GM10847 (cell line): ENCODE data around the gene DCAF7.

ENCODE experiments used
- POLR2A ChIP-seq: IDR thresholded peaks from 2 replicates; pipeline ENCODE4 v1.6.1; 2011; ENCODE audit not compliant: insufficient read length; ENCODE audit errors: extremely low read depth

The DCAF7 gene

DNA sequence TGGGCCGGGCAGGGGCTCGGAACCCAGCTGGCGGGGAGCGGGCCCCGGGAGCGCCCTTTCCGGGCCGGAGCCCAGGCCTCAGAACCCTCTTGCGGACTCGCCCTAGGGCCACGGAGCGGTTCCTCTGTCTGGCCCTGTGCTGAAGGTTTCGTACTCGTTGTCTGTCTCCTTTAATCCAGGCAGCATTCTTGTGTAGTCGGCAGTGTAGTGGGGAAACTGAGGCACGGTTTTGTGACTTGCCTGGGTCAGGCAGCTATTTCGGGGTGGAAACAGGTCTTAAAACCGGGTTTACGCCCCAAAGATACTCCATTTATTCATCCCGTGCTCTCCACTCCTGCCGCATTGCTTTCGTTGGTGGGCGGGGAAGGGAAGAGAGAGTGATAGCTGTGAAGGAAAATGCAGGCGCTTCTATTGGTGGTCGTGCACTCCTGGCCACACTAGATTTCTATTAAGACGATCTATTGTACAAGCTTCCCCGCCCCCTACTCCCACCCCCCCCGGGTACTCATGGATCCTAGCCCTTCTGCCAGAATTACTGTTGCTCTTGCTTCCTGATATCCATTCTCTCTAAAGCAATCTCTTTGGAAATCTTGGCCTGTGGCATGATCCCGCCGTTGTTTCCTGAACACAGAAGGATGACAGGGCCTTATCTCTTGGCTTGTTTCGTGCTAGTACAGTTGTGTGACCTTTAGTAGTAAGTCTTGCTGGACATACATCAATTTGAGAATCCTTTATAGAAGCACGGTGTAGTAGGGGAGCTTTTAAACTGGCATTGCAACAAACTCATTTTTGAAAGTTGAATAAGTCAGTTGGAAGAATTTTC, 751 bp downstream of the DCAF7 start:
- TF ChIP-seq POLR2A: no peak

DNA sequence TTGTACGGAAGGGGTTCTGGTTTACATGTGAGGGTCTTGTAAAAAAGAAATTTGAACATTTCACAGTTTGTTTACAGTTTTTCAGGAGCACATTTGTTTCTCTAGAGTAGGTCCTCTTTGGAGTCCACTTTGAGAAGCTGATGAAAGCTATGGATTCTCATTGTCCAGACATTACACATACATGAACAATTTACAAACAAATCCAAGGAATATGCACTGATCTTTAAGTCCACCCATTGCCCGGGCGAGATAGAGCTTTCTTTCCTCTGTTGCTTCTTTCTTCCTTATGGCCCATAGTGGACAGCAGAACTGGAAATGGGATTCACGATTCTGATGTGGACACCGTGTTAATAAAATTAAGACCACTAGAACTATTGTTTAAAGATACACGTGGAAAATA, 1.9 kb downstream of the DCAF7 start:
- TF ChIP-seq POLR2A: no peak

DNA sequence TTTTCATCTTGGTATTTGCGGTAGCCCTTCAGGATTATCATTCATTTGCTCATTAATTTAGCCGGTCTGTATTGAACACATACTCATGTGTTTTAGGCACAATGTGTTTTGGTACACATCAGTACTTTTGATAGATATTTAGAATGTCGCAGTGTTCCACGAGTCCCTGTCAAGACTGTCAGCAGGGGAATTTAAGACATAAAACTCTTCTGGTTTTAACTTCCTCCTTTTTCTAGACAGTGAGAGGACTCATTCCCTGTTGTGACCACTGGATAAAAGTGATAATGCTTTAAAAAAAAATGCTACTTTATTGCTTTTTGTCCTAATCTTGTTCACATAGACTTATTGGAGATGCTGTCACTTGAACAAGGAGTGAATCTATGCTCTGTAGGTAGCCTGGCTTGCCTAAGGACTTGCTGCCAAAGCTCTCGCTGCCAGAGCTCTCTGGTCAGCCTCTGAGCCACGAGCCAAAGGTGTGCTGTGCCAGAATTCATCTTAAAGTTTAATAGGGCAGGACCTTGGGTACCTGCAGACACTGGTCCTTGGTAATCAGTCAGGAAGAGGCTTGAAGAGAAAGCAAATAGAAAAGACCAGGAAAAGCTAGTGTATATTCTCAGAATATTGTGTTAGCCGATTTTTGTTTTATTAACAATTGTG, 5.4 kb downstream of the DCAF7 start:
- no peak for TF ChIP-seq POLR2A

DNA sequence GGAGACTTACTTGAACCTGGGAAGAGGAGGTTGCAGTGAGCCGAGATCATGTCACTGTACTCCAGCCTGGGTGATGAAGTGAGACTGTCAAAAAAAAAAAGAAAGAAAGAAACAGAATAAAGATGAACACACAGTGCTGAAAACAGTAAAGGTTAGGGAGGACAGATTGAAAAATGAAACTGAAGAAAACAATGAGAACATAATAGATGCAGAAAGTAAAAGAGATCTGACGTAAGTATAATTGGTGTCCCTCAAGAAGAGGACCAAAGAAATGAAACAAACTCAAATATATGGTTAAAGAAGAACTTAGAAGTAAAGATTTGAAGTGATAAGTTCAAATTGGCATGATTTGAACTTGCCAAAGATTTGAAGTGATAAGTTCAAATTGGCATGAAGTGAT, 7.1 kb downstream of the DCAF7 start:
- TF ChIP-seq POLR2A: no peak

DNA sequence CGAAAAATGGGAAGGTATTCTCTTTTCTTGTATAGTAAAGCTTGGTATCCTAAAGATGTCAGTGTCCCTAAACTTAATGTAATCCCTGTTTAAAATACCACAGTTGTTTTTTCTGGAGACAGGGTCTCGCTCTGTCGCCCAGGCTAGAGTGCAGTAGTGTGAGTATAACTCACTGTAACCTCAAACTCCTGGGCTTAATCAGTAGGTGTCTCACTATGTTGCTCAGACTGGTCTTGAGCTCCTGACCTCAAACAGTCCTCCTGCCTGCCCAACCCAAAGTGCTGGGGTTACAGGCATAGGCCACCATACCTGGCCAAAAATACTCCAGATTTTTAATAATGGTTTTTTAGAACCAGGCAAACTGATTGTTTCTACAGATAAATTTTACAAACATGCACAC, 8.2 kb downstream of the DCAF7 start:
- no peak for TF ChIP-seq POLR2A

DNA sequence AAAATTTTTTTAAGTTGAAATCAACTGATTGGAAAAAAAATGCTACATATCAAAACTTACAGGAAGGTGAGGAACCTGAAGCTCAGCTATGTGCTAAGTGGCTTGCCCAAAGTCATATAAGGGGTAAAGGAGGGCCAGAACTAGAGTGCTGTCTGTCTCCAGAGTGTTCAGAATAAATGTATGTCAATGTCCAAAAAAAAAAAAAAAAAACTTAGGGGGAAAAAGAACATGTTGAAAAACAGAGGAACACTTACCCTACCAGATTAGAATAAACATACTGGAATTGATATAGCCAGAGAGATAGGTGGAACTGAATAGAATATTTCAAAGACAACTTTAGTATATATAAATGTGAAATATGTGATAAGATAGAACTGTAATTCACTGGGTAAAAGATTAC, 11.5 kb downstream of the DCAF7 start:
- no peak for TF ChIP-seq POLR2A

DNA sequence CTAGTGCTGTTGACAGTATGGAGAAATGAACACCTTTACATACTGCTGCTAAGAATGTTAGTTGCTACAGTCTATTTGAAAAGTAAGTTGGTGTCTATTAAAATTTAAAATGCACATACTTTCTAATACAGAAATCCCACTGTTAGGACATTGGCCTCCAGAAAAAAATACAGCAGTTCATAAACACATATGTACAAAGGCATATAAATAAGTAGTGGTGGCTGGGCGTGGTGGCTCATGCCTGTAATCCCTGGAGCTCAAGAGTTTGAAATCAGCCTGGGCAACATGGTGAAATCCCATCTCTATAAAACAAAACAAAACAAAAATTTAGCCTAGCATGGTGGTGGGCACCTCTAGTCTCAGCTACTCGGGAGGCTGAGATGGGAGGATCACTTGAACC, 13.1 kb downstream of the DCAF7 start:
- TF ChIP-seq POLR2A: no peak

DNA sequence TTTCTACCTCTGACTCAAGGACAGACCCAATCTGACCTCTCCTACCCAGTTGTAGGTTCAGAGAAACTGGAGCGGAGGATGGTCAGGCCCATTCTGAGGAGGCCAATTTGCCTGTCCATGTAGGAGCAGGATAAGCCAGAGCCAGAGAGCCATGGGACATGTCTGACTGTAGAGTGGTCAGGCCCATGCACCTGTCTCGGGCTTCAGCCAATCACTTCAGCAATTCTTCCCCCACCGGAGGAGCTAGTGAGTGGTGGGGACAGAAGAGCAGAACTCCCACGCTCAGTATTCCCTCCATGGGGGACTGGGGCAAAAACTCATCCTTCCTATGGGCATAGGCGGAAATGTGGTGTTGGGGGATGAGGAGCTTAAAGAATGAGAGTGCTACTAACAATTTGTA, 14.3 kb downstream of the DCAF7 start:
- TF ChIP-seq POLR2A: no peak

DNA sequence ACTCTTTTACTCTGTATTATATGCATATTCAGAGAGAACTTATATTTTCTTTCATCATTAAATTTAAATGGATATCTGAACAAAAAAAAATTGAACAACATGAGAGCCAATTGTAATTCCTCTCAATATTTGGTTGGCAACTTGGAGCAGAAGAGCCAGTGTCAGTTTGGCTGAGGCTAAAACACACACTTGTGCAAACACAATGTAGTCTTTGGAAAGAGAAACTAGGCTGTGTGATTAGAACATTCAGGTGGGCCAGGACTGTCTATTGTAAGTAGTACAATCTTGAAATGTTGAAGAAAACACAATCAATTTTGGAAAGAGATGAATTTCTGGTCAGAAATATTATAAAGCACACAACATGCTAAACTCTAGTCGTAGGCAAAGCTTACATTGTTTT, 17.0 kb downstream of the DCAF7 start:
- no peak for TF ChIP-seq POLR2A

DNA sequence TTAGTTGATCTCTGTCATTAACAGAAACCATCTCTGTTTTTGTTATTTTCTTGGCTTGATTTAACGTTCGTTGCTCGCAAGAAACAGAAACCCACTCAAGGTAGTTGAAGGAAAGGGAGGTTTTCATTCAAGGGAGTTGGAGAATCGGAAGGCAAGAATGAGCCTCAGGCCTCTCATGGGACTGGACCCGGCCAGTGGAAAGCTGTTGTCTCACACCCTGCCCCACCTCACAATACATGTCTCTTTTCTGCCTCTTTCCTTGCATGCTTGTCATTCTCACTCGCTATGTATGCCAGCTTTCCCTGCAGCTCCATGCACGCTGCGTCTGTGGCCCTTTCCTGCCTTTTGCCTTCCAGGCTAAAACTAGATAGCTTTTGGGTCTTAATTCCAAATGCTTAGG, 18.3 kb downstream of the DCAF7 start:
- TF ChIP-seq POLR2A: no peak

DNA sequence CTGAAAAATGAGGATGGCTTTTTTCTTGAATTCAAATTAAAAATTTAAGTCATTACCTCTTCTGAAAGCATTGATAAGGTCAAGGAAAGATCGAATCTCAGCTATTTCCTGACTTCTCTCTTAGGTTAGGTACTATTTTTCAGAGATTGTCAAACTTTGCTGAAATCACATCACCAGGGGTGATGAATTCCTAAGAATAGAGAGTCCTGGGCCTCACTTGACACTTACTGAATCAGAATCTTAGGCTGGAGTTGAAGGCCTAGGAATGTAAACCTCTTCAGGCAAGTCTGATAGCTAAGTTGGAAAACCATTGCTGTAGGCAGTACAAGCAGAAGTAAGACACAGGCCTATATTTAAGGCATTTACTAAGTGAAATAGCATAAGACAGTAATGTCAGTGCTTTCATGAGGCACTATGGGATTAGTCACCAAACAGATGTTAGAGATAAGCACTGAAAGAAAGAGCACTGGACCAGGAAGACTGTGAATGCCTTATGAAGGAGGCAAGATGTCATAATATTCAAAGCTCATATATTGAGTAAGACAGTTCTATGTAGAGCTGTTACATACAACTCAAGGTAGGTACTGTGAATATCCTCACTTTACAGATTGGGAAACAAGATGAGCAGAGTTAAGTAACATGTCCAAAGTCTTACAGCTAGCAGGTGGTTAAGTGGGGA, 21.5 kb downstream of the DCAF7 start:
- TF ChIP-seq POLR2A: no peak

DNA sequence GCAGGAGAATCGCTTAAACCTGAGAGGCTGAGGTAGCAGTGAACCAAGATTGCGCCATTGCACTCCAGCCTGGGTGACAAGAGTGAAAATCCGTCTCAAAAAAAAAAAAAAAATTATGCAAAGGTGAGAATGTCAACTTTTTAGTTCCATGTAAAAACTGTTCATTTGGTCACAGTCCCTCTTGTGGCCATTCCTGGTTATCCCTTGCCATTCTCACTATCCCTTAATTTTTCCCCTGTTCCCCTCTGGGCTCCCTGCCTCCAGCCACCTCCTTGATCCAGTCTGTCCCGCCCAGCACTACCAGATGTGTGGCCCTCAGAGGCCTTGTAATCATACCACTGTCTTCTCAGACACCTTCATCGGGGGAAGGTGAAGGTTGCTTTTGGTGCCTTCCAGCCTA, 23.4 kb downstream of the DCAF7 start:
- no peak for TF ChIP-seq POLR2A

DNA sequence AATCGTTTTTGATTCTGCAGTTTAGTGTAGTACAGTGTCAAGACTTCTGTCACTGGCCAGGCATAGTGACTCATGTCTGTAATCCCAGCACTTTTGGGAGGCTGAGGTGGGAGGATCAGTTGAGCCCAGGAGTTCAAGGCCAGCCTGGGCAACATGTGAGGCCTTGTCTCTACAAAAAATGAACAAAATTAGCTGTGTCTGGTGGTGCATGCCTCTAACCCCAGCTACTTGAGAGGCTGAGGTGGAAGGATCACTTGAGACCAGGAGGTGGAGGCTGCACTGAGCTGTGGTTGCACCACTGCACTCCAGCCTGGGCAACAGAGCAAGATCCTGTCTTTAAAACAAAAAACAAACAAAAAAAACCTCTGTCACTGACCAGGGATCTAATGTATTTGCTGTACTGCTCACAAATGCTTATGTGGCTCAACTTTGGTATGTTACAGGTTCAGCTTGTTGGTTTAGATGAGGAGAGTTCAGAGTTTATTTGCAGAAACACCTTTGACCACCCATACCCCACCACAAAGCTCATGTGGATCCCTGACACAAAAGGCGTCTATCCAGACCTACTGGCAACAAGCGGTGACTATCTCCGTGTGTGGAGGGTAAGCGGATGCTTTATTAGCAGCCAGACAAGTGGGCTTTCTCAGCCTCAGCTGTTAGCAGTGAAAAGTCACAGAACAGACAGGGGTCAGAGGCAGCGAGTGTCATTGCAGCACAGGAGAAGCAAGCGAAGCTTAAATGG, 27.9 kb downstream of the DCAF7 start:
- TF ChIP-seq POLR2A: no peak

DNA sequence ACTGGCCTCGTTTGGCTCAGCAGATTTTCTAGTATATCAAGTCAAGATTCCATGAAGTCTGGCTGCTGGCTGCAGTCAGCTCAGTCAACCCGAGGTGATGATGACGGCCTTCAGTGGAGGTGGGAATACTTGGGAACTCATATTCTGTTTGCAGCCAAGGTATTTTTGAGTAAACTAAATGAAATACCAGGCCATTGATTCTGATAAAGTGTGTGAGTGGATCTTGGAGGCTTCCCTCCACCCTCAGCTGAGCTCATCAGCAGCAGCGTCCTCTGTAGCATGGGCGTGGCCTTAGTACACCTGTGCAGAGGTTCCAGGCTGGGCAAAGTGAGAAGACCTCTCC, 28.5 kb downstream of the DCAF7 start:
- no peak for TF ChIP-seq POLR2A

DNA sequence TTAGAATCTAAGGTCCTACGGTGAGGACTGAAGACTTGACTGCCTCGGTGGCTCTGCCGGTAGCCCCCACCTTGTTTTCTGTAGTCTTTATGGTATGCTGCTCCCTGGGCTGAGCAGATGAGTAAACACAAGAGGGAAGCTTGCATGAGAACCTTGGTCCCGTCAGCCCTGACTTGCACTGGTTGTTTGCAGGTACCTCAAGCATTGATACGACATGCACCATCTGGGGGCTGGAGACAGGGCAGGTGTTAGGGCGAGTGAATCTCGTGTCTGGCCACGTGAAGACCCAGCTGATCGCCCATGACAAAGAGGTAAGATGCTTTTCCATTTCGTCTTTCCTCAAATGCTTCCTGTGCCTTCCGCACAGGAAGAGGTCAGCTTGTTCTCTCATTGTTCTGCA, 29.4 kb downstream of the DCAF7 start:
- no peak for TF ChIP-seq POLR2A

DNA sequence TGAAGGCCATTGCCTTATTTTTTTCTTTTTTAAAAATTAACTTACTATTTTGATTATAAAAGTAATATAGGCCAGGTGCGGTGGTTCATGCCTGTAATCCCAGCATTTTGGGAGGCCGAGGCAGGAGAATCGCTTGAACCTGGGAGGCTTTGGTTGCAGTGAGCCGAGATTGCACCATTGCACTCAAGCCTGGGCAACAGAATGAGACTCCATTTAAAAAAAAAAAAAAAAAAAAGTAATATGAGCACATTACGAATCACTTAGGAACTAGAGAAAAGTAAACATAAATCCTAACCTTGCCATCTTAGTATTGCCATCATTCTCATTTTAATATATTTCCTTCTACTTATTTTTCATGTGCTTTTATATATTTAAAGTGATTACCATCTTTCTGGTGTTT, 37.5 kb downstream of the DCAF7 start:
- TF ChIP-seq POLR2A: no peak
